ENCODE measurements around the gene ARHGAP6.

- TF ChIP-seq CTCF (IDR thresholded peaks at IDR 0.05) (no peak), EP300 (IDR thresholded peaks at IDR 0.05) (no peak), POLR2A (IDR thresholded peaks at IDR 0.05) (no peak), POLR2AphosphoS5 (IDR thresholded peaks at IDR 0.05) (no peak)
Observed at GRCh38 chrX:11484290-11484689, 181.4 kb downstream of the ARHGAP6 start.

All from upper lobe of left lung (tissue), 4 donors.